ENCODE measurements around the gene DIRAS1. TPM values are rescaled to one million over a fixed set of nuclear protein-coding genes. Genes with fewer than 3 reads are reported as not detected.

The DIRAS1 gene
- total and polyA plus RNA-seq, 2 experiments from 2014 or later: 2.6 to 4.9 TPM

- Histone ChIP-seq H3K27me3 (replicated peaks; ENCODE audit: insufficient read depth) (no peaks in the 10 kb centered on the region; the same call in 1 of the 2 replicates), H3K4me3 (no peak overlapping the region), H2AFZ (no peak overlapping the region), H3K4me1 (ENCODE audit: insufficient read depth) (peaks cover 14% of the 10 kb centered on the region; the same call in 1 of the 2 replicates), H3F3A (ENCODE audit: insufficient read depth) (no peaks in the 10 kb centered on the region), H3K9me3 (ENCODE audit: low read depth) (no peaks in the 10 kb centered on the region), H3K36me3 (ENCODE audit: low read depth) (no peaks in the 10 kb centered on the region), H3K9ac (no peak overlapping the region), H3K27ac (no peak overlapping the region), H3K9me2 (ENCODE audit: insufficient read depth) (no peaks in the 10 kb centered on the region), H4K20me1 (ENCODE audit: insufficient read depth) (no peaks in the 10 kb centered on the region), H3K79me2 (ENCODE audit: insufficient read depth) (no peaks in the 10 kb centered on the region), H3K4me2 (ENCODE audit: unreplicated experiment) (no peak overlapping the region)
- DNase-seq: peak; percentile 84
- in situ Hi-C loops (cut with MboI): no loop called here
- 36 to 42% methylated on average over 17 of the region's 17 CpGs for whole genome bisulfite sequencing, 2 experiments (ENCODE audit: low coverage in 1 of 2, low lambda C conversion rate in 2 of 2, missing lambda C conversion rate in 2 of 2)
- TF ChIP-seq EZH2 (IDR thresholded peaks at IDR 0.05; ENCODE audit: insufficient read depth, poor library complexity, severe bottlenecking) (no peak), EZH2phosphoT487 (IDR thresholded peaks at IDR 0.05; ENCODE audit: insufficient read depth, low read depth) (no peak)
Observed at GRCh38 chr19:2711172-2711874, 9.8 kb downstream of the DIRAS1 start.

GRCh38 chr19:2706251-2706650 lies 14.9 kb downstream of the DIRAS1 start:
- no peak for DNase-seq
- no peaks in the 10 kb centered on the region for H3F3A ChIP-seq (ENCODE audit: insufficient read depth)

DNA sequence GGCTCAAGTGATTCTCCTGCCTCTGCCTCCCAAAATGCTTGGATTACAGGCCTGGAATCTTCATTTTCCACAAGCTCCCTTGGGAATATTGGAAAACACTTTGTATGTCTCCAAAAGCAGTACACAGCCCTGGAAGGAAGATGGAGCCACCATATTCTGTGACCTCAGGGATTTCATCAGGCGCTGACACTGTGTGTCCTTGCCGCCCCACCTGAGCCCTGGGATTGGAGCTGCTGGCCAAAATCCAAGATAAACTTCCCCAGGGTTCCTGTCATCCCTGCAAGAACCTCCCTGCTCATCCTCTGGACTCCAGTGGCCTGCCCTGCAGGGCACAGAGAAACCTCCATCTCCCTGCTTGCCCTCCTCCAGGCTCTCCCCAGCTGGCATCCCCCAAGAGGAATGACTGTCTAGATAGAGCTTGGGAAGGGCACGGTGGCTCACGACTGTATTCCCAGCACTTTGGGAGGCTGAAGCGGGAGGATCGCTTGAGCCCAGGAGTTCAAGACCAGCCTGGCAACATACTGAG lies 17.4 kb downstream of the DIRAS1 start:
- no peak overlapping the region for H3K27ac ChIP-seq
- no peaks in the 10 kb centered on the region for H3K36me3 ChIP-seq (ENCODE audit: low read depth)
- H3K9me2 ChIP-seq (ENCODE audit: insufficient read depth): no peaks in the 10 kb centered on the region
- H3K79me2 ChIP-seq (ENCODE audit: insufficient read depth): no peaks in the 10 kb centered on the region
- no peak overlapping the region for H2AFZ ChIP-seq
- H3K4me1 ChIP-seq (ENCODE audit: insufficient read depth): no peaks in the 10 kb centered on the region
- H3K27me3 ChIP-seq (replicated peaks; ENCODE audit: insufficient read depth): peaks cover 24% of the 10 kb centered on the region
- 83 to 85% methylated on average over 6 of the region's 6 CpGs for WGBS, 2 experiments (ENCODE audit: low coverage in 1 of 2, low lambda C conversion rate in 2 of 2, missing lambda C conversion rate in 2 of 2)
- in situ Hi-C loops (cut with MboI): no loop called here
- no peak overlapping the region for H3K9ac ChIP-seq
- no peaks in the 10 kb centered on the region for H4K20me1 ChIP-seq (ENCODE audit: insufficient read depth)
- no peak for DNase-seq
- H3K4me3 ChIP-seq: no peak overlapping the region
- H3K9me3 ChIP-seq (ENCODE audit: low read depth): no peaks in the 10 kb centered on the region
- TF ChIP-seq EZH2phosphoT487 (IDR thresholded peaks at IDR 0.05; ENCODE audit: insufficient read depth, low read depth) (no peak), EZH2 (IDR thresholded peaks at IDR 0.05; ENCODE audit: insufficient read depth, poor library complexity, severe bottlenecking) (no peak)
- H3K4me2 ChIP-seq (ENCODE audit: unreplicated experiment): no peak overlapping the region
- H3F3A ChIP-seq (ENCODE audit: insufficient read depth): no peaks in the 10 kb centered on the region

More at GRCh38 chr19:2706251-2706650, 14.9 kb downstream of the DIRAS1 start:
- Histone ChIP-seq H2AFZ (no peak overlapping the region), H3K27ac (no peak overlapping the region), H3K9me3 (ENCODE audit: low read depth) (no peaks in the 10 kb centered on the region), H3K27me3 (replicated peaks; ENCODE audit: insufficient read depth) (peaks cover 20% of the 10 kb centered on the region), H3K36me3 (ENCODE audit: low read depth) (no peaks in the 10 kb centered on the region), H3K9me2 (ENCODE audit: insufficient read depth) (no peaks in the 10 kb centered on the region), H3K79me2 (ENCODE audit: insufficient read depth) (no peaks in the 10 kb centered on the region), H4K20me1 (ENCODE audit: insufficient read depth) (no peaks in the 10 kb centered on the region), H3K4me1 (ENCODE audit: insufficient read depth) (peaks cover 9% of the 10 kb centered on the region; the same call in 1 of the 2 replicates), H3K9ac (no peak overlapping the region), H3K4me3 (no peak overlapping the region), H3K4me2 (ENCODE audit: unreplicated experiment) (no peak overlapping the region)
- in situ Hi-C loops (cut with MboI): no loop called here
- 63 to 75% methylated on average over 3 to 5 of the region's 5 CpGs for WGBS, 2 experiments (ENCODE audit: low coverage in 1 of 2, low lambda C conversion rate in 2 of 2, missing lambda C conversion rate in 2 of 2)
- TF ChIP-seq EZH2 (IDR thresholded peaks at IDR 0.05; ENCODE audit: insufficient read depth, poor library complexity, severe bottlenecking): no peak
- no peak for TF ChIP-seq EZH2phosphoT487 (IDR thresholded peaks at IDR 0.05; ENCODE audit: insufficient read depth, low read depth)

DNA sequence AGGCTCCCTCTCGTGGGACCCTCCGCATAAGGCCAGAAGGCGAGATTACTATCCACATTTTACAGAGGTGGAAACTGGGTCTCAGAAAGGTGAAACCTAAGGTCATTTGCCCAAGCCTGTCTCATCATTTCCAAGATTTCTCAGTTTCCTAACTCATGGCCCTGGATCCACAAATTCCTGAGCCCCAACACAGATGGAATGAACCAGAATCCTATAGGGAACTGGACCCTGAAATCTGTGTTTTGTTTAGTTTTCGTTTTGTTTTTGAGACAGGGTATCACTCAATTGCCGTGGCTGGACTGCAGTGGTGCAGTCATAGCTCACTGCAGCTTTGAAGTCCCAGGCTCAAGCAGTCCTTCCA lies 18.1 kb downstream of the DIRAS1 start:
- peaks cover 24% of the 10 kb centered on the region for H3K27me3 ChIP-seq (replicated peaks; ENCODE audit: insufficient read depth)
- TF ChIP-seq EZH2 (IDR thresholded peaks at IDR 0.05; ENCODE audit: insufficient read depth, poor library complexity, severe bottlenecking): no peak
- TF ChIP-seq EZH2phosphoT487 (IDR thresholded peaks at IDR 0.05; ENCODE audit: insufficient read depth, low read depth): no peak
- no peaks in the 10 kb centered on the region for H4K20me1 ChIP-seq (ENCODE audit: insufficient read depth)
- H2AFZ ChIP-seq: no peak overlapping the region
- H3K4me1 ChIP-seq (ENCODE audit: insufficient read depth): no peaks in the 10 kb centered on the region
- no peaks in the 10 kb centered on the region for H3F3A ChIP-seq (ENCODE audit: insufficient read depth)
- H3K9me3 ChIP-seq (ENCODE audit: low read depth): no peaks in the 10 kb centered on the region
- no peaks in the 10 kb centered on the region for H3K79me2 ChIP-seq (ENCODE audit: insufficient read depth)
- DNase-seq: no peak
- WGBS, 2 experiments (ENCODE audit: low coverage in 1 of 2, low lambda C conversion rate in 2 of 2, missing lambda C conversion rate in 2 of 2): 90 to 92% methylated on average over 5 of the region's 5 CpGs
- no peak overlapping the region for H3K4me2 ChIP-seq (ENCODE audit: unreplicated experiment)
- H3K4me3 ChIP-seq: no peak overlapping the region
- H3K9ac ChIP-seq: no peak overlapping the region
- H3K36me3 ChIP-seq (ENCODE audit: low read depth): no peaks in the 10 kb centered on the region
- no peak overlapping the region for H3K27ac ChIP-seq
- no peaks in the 10 kb centered on the region for H3K9me2 ChIP-seq (ENCODE audit: insufficient read depth)
- in situ Hi-C loops (cut with MboI): no loop called here
